Measurements from ENCODE around the gene BSN. TPM values are rescaled to one million over a fixed set of nuclear protein-coding genes. Genes with fewer than 3 reads are reported as not detected.

BSN gene
- total RNA-seq, 1 experiment from 2014 or later = 0.92 TPM

DNA sequence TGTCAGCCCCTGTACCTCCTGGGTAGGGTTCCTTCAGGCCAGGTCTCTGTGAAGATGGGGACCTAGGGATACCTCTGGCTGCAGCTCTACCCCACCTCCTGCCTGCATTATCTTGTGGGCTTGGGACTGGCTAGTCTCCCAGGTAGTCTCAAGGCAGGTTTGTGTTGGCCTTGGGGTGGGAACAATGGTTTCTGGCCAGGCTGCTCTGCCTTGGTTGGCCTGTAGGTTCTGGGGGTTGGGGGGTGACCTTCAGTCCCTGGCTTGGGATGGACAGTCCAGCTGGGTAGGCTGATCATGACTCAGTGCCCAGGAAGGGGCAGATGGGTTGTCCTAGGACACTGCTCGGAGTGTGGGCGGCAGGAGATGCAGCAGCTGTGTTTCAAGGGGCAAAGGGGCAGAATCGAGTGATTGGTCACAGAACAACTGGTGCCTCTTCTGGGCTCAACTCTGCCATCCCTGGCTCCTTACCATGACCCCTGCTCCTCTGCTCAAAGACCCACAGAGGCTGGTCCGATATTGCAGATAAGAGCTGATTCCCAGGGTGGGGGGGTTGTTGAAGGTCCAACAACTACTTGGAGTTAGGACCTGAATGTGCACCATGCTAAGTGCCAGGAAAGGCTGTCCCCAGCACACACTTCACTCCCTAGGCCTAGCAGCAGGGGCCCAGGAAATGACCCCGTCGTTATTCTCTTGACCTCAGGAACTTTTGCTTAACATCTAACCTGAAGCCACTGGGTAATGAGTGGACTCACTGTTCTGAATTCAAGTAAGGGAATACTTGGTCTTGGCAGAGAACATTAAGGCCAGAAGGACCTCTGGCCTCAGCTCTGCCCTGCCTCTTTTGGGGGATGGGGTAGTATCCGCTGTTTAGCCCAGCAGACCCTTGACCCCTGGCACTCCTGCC, 18.1 kb upstream of the BSN start:
- TF ChIP-seq, protein P1, sequence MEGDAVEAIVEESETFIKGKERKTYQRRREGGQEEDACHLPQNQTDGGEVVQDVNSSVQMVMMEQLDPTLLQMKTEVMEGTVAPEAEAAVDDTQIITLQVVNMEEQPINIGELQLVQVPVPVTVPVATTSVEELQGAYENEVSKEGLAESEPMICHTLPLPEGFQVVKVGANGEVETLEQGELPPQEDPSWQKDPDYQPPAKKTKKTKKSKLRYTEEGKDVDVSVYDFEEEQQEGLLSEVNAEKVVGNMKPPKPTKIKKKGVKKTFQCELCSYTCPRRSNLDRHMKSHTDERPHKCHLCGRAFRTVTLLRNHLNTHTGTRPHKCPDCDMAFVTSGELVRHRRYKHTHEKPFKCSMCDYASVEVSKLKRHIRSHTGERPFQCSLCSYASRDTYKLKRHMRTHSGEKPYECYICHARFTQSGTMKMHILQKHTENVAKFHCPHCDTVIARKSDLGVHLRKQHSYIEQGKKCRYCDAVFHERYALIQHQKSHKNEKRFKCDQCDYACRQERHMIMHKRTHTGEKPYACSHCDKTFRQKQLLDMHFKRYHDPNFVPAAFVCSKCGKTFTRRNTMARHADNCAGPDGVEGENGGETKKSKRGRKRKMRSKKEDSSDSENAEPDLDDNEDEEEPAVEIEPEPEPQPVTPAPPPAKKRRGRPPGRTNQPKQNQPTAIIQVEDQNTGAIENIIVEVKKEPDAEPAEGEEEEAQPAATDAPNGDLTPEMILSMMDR (IDR thresholded peaks at IDR 0.05; ENCODE audit: unreplicated experiment) = no peak
- no TSS peak for BruUV-seq (replicated peaks)
- Mint-ChIP-seq H3K27ac (ENCODE audit: unreplicated experiment) (no peak overlapping the region), H3K9me3 (ENCODE audit: low read depth, unreplicated experiment) (no peaks in the 10 kb centered on the region), H3K27me3 (ENCODE audit: unreplicated experiment) (no peaks in the 10 kb centered on the region), H3K4me3 (ENCODE audit: low read depth, unreplicated experiment) (no peak overlapping the region), H3K4me1 (ENCODE audit: low read depth, unreplicated experiment) (no peaks in the 10 kb centered on the region), H3K36me3 (ENCODE audit: insufficient read depth, unreplicated experiment) (peaks cover 16% of the 10 kb centered on the region)
- intact Hi-C loops (cut with micrococcal nuclease; ENCODE audit: unreplicated experiment) = no loop called here
- DNase-seq = no peak
- CTCF ChIA-PET = interaction anchor here (1.6 kb wide), 1 partner anchor 135 kb away, joined by 6 read pairs; no protein-coding TSS in a partner anchor

GRCh38 chr3:49536875-49537533, 17.3 kb upstream of the BSN start:
- CTCF ChIA-PET = interaction anchor here (0.6 to 1.6 kb wide), 3 partner anchors 19 to 135 kb away, joined by 5 to 7 read pairs (median 6); no protein-coding TSS in a partner anchor
- DNase-seq = no peak
- no peaks in the 10 kb centered on the region for H3K27me3 Mint-ChIP-seq (ENCODE audit: unreplicated experiment)
- intact Hi-C loops (cut with micrococcal nuclease; ENCODE audit: unreplicated experiment) = no loop called here
- H3K36me3 Mint-ChIP-seq (ENCODE audit: insufficient read depth, unreplicated experiment) = peaks cover 13% of the 10 kb centered on the region
- H3K4me1 Mint-ChIP-seq (ENCODE audit: low read depth, unreplicated experiment) = no peaks in the 10 kb centered on the region
- TF ChIP-seq, protein P1 (IDR thresholded peaks at IDR 0.05; ENCODE audit: unreplicated experiment) = no peak
- BruUV-seq (replicated peaks) = no TSS peak
- no peaks in the 10 kb centered on the region for H3K9me3 Mint-ChIP-seq (ENCODE audit: low read depth, unreplicated experiment)
- no peak overlapping the region for H3K27ac Mint-ChIP-seq (ENCODE audit: unreplicated experiment)
- H3K4me3 Mint-ChIP-seq (ENCODE audit: low read depth, unreplicated experiment) = no peak overlapping the region

GRCh38 chr3:49539659-49540560, 14.4 kb upstream of the BSN start:
- H3K27ac Mint-ChIP-seq (ENCODE audit: unreplicated experiment) = no peak overlapping the region
- CTCF ChIA-PET = interaction anchor here (0.6 to 1.9 kb wide), 15 partner anchors 8 to 552 kb away, joined by 3 to 102 read pairs (median 6); partner anchors contain the start of genes BSN, DAG1 and INKA1
- DNase-seq = peak; percentile 95
- no peaks in the 10 kb centered on the region for H3K4me1 Mint-ChIP-seq (ENCODE audit: low read depth, unreplicated experiment)
- H3K9me3 Mint-ChIP-seq (ENCODE audit: low read depth, unreplicated experiment) = no peaks in the 10 kb centered on the region
- BruUV-seq (replicated peaks) = no TSS peak
- TF ChIP-seq, protein P1 (IDR thresholded peaks at IDR 0.05; ENCODE audit: unreplicated experiment) = peak; percentile 64
- peak overlapping the region; percentile 66 for H3K4me3 Mint-ChIP-seq (ENCODE audit: low read depth, unreplicated experiment)
- H3K36me3 Mint-ChIP-seq (ENCODE audit: insufficient read depth, unreplicated experiment) = no peaks in the 10 kb centered on the region
- intact Hi-C loops (cut with micrococcal nuclease; ENCODE audit: unreplicated experiment) = loop anchor here (1.0 kb wide), 1 partner anchor 133 kb away; no protein-coding TSS in a partner anchor
- peaks cover 25% of the 10 kb centered on the region for H3K27me3 Mint-ChIP-seq (ENCODE audit: unreplicated experiment)

GRCh38 chr3:49552087-49552486, 2.2 kb upstream of the BSN start:
- Mint-ChIP-seq H3K27me3 (ENCODE audit: unreplicated experiment) (peaks cover 59% of the 10 kb centered on the region), H3K27ac (ENCODE audit: unreplicated experiment) (no peak overlapping the region), H3K4me1 (ENCODE audit: low read depth, unreplicated experiment) (no peaks in the 10 kb centered on the region), H3K36me3 (ENCODE audit: insufficient read depth, unreplicated experiment) (peaks cover 11% of the 10 kb centered on the region), H3K9me3 (ENCODE audit: low read depth, unreplicated experiment) (no peaks in the 10 kb centered on the region), H3K4me3 (ENCODE audit: low read depth, unreplicated experiment) (no peak overlapping the region)
- intact Hi-C loops (cut with micrococcal nuclease; ENCODE audit: unreplicated experiment) = no loop called here
- DNase-seq = no peak
- CTCF ChIA-PET = interaction anchor here (0.5 kb wide), 1 partner anchor 66 kb away, joined by 3 read pairs; no protein-coding TSS in a partner anchor
- TF ChIP-seq, protein P1 (IDR thresholded peaks at IDR 0.05; ENCODE audit: unreplicated experiment) = no peak
- no TSS peak for BruUV-seq (replicated peaks)
